HK-2 (cell line): ENCODE measurements around the gene ARID1A.
"Not testable (repeated sequence)": the region's sequence is repeated elsewhere in the genome, so short reads cannot be mapped to it uniquely, and the experiment has no call there.

Experiments
- DNase-seq: peaks from one replicate; pipeline ENCODE4 v3.0.0-alpha.2; 2018; ENCODE audit not compliant: unreplicated experiment

ARID1A gene

GRCh38 chr1:26787706-26788514 lies 92.1 kb downstream of the ARID1A start, which contains the start of gene PIGV:
Gene PIGV (plus strand): TSS chr1:26787950. CDS start chr1:26790816, 2,866 bp downstream.
- peak; percentile 87 for DNase-seq

- no peak for DNase-seq
Measured at GRCh38 chr1:26788515-26788785, 92.6 kb downstream of the ARID1A start.

- peak; percentile 80 for DNase-seq
Measured at GRCh38 chr1:26788836-26789611, 93.2 kb downstream of the ARID1A start.

GRCh38 chr1:26789612-26789865 lies 93.7 kb downstream of the ARID1A start:
- DNase-seq: no peak

- no peak for DNase-seq
Measured at GRCh38 chr1:26789931-26790330, 94.1 kb downstream of the ARID1A start.

- no peak for DNase-seq
Measured at GRCh38 chr1:26790551-26790953, 94.7 kb downstream of the ARID1A start.

- DNase-seq: no peak
Measured at GRCh38 chr1:26791148-26791547, 95.3 kb downstream of the ARID1A start.

- no peak for DNase-seq
Measured at GRCh38 chr1:26791626-26792025, 95.8 kb downstream of the ARID1A start.

GRCh38 chr1:26792924-26793323 lies 97.1 kb downstream of the ARID1A start:
- DNase-seq: no peak

GRCh38 chr1:26794391-26794790 lies 98.6 kb downstream of the ARID1A start:
- DNase-seq: no peak

GRCh38 chr1:26797627-26798026 lies 101.8 kb downstream of the ARID1A start:
- DNase-seq: no peak

GRCh38 chr1:26799479-26800142 lies 103.8 kb downstream of the ARID1A start:
- no peak for DNase-seq

GRCh38 chr1:26803932-26804331 lies 108.1 kb downstream of the ARID1A start:
- DNase-seq: not testable (repeated sequence)

GRCh38 chr1:26810105-26810504 lies 114.3 kb downstream of the ARID1A start:
- peak; percentile 47 for DNase-seq

GRCh38 chr1:26811057-26811456 lies 115.2 kb downstream of the ARID1A start:
- no peak for DNase-seq

GRCh38 chr1:26811708-26812107 lies 115.9 kb downstream of the ARID1A start:
- no peak for DNase-seq

GRCh38 chr1:26814377-26814776 lies 118.6 kb downstream of the ARID1A start:
- DNase-seq: no peak

GRCh38 chr1:26814893-26815292 lies 119.1 kb downstream of the ARID1A start:
- no peak for DNase-seq

GRCh38 chr1:26820784-26821269 lies 125.0 kb downstream of the ARID1A start:
- DNase-seq: no peak

GRCh38 chr1:26822737-26823395 lies 127.1 kb downstream of the ARID1A start:
- DNase-seq: no peak

GRCh38 chr1:26824731-26825130 lies 128.9 kb downstream of the ARID1A start:
- no peak for DNase-seq
